HepG2 (cell line): ENCODE results near the gene MFAP3L. TPM values are rescaled to one million over a fixed set of nuclear protein-coding genes. Genes with fewer than 3 reads are reported as not detected.

Experiments used
- ATAC-seq: fragments of 200-7000 bp; cut with Tn5 transposase; 3 replicates; pipeline ENCODE4 v1.9.1; 2020; ENCODE audit warnings: mild to moderate bottlenecking, moderate library complexity
- BruUV-seq: library from RNA; stranded (reverse); fragments of 400-500 nt; replicated peaks from 2 replicates; lab custom pipeline; 2021; lab: Mats Ljungman, UMichigan
- CTCF ChIA-PET: fragments of 300-600 bp; formaldehyde crosslinking; extraction: SDS; loops from one replicate; lab custom pipeline; 2021; ENCODE audit warnings: low total read pairs, inconsistent platforms, low intra/inter-chr PET ratio; lab: Yijun Ruan, JAX
- POLR2A ChIA-PET: fragments of 350-600 bp; sonication (Branson Sonifier 250); formaldehyde crosslinking; loops from one replicate; lab custom pipeline; 2020; ENCODE audit warnings: antibody characterized with exemption, inconsistent platforms; lab: Yijun Ruan, JAX
- DNase-seq: peaks from one replicate; pipeline ENCODE4 v3.0.0-alpha.2; 2015; ENCODE audit warnings: low spot score
- FAIRE-seq: peaks from 3 replicates; lab custom pipeline; 2011; peaks lifted over from hg19 to GRCh38; lab: Jason Lieb, UNC
- H2AFZ ChIP-seq: one replicate; pipeline ENCODE4 v1.6.1; 2011; ENCODE audit warnings: low read length, inconsistent platforms
- H3K27ac ChIP-seq: fragments of 300-600 bp; 3 replicates; pipeline ENCODE4 v1.8.0; 2011; ENCODE audit warnings: mixed run types, mild to moderate bottlenecking, mixed read lengths, low read length, inconsistent platforms; ENCODE audit not compliant: insufficient read depth; ENCODE audit errors: extremely low read length
- H3K27me3 ChIP-seq, 2 experiments: fragments of 200-600 bp in 1 of 2; 2 replicates in 1 of 2; 3 replicates in 1 of 2; pipeline versions ENCODE4 v1.6.0 to v1.8.0; 2011; ENCODE audit warnings: low read length in 2 of 2, mild to moderate bottlenecking in 2 of 2, moderate library complexity in 2 of 2, inconsistent platforms in 1 of 2; ENCODE audit not compliant: insufficient read depth in 2 of 2, control insufficient read depth in 1 of 2
- H3K36me3 ChIP-seq, 2 experiments: fragments of 200-600 bp in 1 of 2; replicated peaks in 1 of 2; 2 replicates in 1 of 2; 3 replicates in 1 of 2; pipeline versions ENCODE4 v1.5.1 to v1.8.0; 2011; ENCODE audit warnings: low read length in 2 of 2, inconsistent platforms in 1 of 2; ENCODE audit not compliant: insufficient read depth in 2 of 2, control insufficient read depth in 1 of 2
- H3K4me1 ChIP-seq: 2 replicates; pipeline ENCODE4 v1.5.1; 2012; ENCODE audit warnings: low read length, inconsistent platforms; ENCODE audit not compliant: insufficient read depth
- H3K4me2 ChIP-seq: 2 replicates; pipeline ENCODE4 v1.6.0; 2011; ENCODE audit warnings: low read depth, low read length, inconsistent platforms
- H3K4me3 ChIP-seq, 3 experiments: fragments of 200-600 bp in 1 of 3; sonication (generic), shearing (Covaris generic) in 1 of 3; replicated peaks in 1 of 3; 2 replicates each; pipeline ENCODE4 v1.5.1; 2011 to 2016; ENCODE audit warnings: low read length in 3 of 3, inconsistent platforms in 2 of 3, low read depth in 2 of 3, mild to moderate bottlenecking in 2 of 3, control low read depth in 1 of 3, mixed read lengths in 1 of 3; ENCODE audit not compliant: insufficient read depth in 1 of 3
- H3K79me2 ChIP-seq: one replicate; pipeline ENCODE4 v1.6.1; 2011; ENCODE audit warnings: low read length, inconsistent platforms; ENCODE audit not compliant: insufficient read depth
- H3K9ac ChIP-seq: 2 replicates; pipeline ENCODE4 v1.6.0; 2011; ENCODE audit warnings: mild to moderate bottlenecking, low read depth, low read length, inconsistent platforms; ENCODE audit not compliant: insufficient read depth
- H3K9me3 ChIP-seq: 2 replicates; pipeline ENCODE4 v1.5.1; 2012; ENCODE audit warnings: mild to moderate bottlenecking, low read length
- H4K20me1 ChIP-seq: 2 replicates; pipeline ENCODE4 v1.6.0; 2011; ENCODE audit warnings: inconsistent platforms, mild to moderate bottlenecking, low read length, moderate library complexity; ENCODE audit not compliant: insufficient read depth
- MNT ChIP-seq: fragments of 450-650 bp; IDR thresholded peaks from 2 replicates; pipeline ENCODE4 v1.6.1; 2016
- ZNF574 ChIP-seq: sonication (generic); formaldehyde crosslinking; IDR thresholded peaks from 2 replicates; pipeline ENCODE4 v1.4.0; 2020; ENCODE audit warnings: missing genetic modification reagents
- WGBS: methylation state at CpG from one replicate; pipeline ENCODE4 v1.1.6; 2017; ENCODE audit warnings: low lambda C conversion rate; 5-methylcytosine and 5-hydroxymethylcytosine counted together
- in situ Hi-C: cut with HindIII; loops from 2 replicates; pipeline ENCODE4 v1.10.0; 2017; ENCODE audit warnings: low pct_unique_long_range_greater_than_20kb; ENCODE audit not compliant: extremely low pct_ligation_motif_present
- intact Hi-C: fragments of 100-400 bp; cut with micrococcal nuclease; formaldehyde crosslinking; loops from one replicate; pipeline ENCODE4 v1.10.0; 2022; ENCODE audit not compliant: unreplicated experiment
- polyA plus RNA-seq, 8 experiments: library from polyadenylated mRNA; depleted of rRNA in 3 of 8; stranded (reverse) in 7 of 8; unstranded in 1 of 8; fragments of >200 nt; fragmentation: Illumina TruSeq in 4 of 8; extraction: Trizol in 4 of 8; gene quantifications; 2 replicates each; pipeline versions ENCODE4 v1.2.1 to v1.2.3, GENCODE V29; 2011 to 2016; ENCODE audit warnings: low read depth in 4 of 8, missing spikeins in 1 of 8, mixed read lengths in 1 of 8; ENCODE audit not compliant: insufficient read depth in 1 of 8
- total RNA-seq, 5 experiments: library from RNA; depleted of rRNA; stranded (reverse); fragments of >200 nt; fragmentation: Illumina TruSeq; extraction: Trizol; gene quantifications; 2 replicates each; pipeline ENCODE4 v1.2.3, GENCODE V29; 2016; ENCODE audit warnings: low read depth in 1 of 5

MFAP3L gene
- total and polyA plus RNA-seq, 2 of the 13 experiments (the other 11 are each of a cell fraction or from before 2014, with no cell fraction given): 1.5 to 3.6 TPM

GRCh38 chr4:170001745-170002267, 24.4 kb downstream of the MFAP3L start:
- ATAC-seq (no peak), FAIRE-seq (no peak)
- CTCF ChIA-PET: no interaction called here
- in situ Hi-C loops: no loop called here
- H3K9me3 ChIP-seq: no peaks in the 10 kb centered on the region
- H3K27ac ChIP-seq: no peak overlapping the region
- H2AFZ ChIP-seq: no peak overlapping the region
- 66% methylated on average over 5 of the region's 5 CpGs for WGBS
- H3K4me2 ChIP-seq: no peak overlapping the region
- no peaks in the 10 kb centered on the region for H3K79me2 ChIP-seq
- H3K36me3 ChIP-seq: no peaks in the 10 kb centered on the region
- no peak overlapping the region for H3K4me3 ChIP-seq
- H4K20me1 ChIP-seq: no peaks in the 10 kb centered on the region
- no peaks in the 10 kb centered on the region for H3K4me1 ChIP-seq
- TF ChIP-seq ZNF574 (CRISPR knock-in tag) (no peak), MNT (peak; percentile 53; the same call in 1 of the 2 replicates)
- TF ChIP-seq, all 625 proteins: peak for 1
- no peak for DNase-seq
- Histone ChIP-seq H3K27me3 (no peaks in the 10 kb centered on the region), H3K9ac (no peak overlapping the region)
- POLR2A ChIA-PET: no interaction called here
- BruUV-seq: no TSS peak
- intact Hi-C loops: no loop called here
